ENCODE results near the gene KRT77.

The KRT77 gene

DNA sequence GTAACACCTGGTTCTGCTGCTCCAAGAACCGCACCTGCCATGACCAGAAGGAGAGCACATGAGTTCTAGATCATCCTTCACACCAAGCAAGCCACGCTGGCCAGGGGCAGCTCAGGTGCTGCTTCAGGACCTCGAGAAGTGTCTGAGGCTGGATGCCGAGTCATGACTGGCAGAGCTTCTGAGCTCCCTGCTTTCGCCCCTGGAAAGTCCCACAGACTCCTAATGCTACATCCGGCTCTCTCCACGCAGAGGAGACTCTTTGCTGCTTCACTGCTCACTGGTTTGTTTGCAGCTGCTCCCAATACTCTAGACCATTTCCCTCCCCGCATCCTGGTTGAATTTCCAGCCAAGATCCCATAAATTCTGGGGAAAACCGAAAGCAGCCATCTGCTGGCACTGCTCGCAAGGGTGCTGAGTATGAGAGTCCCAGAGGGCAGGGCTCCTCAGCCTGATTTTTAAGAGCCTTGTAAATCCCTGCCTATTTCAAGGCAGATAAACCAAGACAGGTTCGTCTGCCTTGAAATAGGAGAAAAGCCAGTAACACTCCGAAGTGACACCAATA is 52.7 kb downstream of the KRT77 start:
- DNase-seq: no peak

DNA sequence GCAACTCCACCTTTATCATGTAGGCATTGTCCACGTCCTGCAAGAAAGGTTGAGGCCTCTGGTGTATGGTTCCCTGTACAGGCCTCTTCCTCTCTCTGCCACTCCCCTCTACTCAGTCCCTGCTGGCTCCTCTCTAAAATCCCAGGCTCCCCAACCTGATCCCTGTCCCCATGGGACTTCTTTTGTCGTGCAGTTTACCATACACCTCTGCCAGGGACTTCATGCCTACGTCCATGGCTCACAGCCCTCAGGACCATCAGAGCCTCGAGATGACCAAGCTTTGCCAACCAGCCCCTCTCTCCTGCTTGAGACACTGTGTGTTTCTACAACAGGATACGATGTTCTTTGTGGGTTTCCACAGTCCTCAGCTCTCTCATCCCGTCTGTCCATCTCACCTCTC is 54.3 kb downstream of the KRT77 start:
- no peak for DNase-seq

DNA sequence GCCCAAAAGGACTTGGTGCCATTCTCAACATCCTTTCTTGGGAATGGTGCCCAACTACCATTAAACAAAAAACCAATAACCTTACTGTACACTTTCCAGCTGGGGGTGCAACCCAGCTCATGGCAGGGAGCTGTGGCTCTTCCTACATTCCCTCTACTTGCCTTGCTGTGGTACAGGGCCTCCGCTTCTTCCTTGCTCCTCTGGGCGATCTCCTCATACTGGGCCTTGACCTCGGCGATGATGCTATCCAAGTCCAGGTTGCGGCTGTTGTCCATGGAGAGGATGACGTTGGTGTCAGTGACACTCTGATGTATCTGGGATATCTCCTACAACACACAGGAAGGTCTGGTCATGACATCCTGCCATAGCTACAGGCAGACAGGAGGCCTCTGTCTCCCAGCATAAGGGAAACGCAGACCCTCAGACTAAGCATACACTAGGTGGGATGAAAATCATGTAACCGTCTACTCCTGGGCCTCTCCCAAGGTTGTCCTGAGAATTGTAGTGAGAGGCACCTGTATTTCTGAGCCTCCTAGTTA is 55.2 kb downstream of the KRT77 start:
- no peak for DNase-seq

DNA sequence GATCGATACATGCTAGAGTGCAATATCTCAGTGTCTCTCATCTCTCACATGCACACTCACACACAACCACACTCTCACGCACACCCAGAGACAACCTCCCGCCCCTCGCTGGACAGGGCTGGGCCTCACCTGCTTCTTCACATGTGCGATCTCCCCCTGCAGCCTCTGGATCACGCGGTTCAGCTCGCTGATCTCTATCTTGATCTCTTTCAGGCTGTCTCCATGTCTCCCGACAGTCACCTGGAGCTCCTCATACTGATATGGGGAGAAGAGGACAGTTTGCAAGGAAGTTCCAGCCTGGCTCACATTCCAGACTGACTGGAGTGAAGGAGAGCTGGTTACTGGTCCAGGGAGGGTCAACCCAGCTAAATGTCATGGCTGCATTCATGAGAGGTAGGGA is 55.7 kb downstream of the KRT77 start:
- no peak for DNase-seq

DNA sequence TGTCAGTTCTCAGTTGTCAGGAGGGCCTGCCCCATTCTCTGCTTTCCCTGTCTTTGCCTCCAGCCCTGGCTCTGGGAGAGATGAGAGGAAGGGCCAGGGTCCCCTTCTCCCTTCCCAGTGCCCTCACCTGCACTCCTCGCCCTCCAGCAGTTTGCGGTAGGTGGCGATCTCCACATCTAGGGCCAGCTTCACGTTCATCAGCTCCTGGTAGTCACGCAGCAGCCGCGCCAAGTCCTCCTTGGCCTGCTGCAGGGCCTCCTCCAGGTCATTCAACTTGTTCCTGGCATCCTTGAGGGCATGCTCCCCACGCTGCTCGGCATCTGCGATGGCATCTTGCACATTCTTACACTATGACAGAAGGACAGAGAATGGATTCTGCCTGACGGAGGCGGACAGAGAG is 56.7 kb downstream of the KRT77 start:
- no peak for DNase-seq

DNA sequence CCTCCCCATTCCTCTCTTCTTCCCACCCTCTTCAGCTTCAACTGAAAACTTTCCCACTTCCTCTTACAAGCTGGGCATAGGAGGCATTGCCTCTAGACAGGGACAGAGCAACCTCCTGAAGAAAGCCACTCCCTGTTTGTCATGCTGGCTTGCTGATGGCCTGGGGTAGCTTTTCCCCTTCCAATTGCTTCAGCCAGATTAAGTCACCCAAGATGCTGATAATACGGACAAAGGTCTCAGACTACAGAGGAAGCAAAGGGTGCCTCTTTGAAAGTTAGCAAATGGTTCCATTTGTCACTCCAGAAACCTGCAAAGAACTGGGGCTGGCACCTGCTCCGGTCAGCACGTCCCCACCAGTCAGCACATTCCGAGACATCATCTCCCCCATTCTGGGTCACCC is 57.3 kb downstream of the KRT77 start:
- no peak for DNase-seq

DNA sequence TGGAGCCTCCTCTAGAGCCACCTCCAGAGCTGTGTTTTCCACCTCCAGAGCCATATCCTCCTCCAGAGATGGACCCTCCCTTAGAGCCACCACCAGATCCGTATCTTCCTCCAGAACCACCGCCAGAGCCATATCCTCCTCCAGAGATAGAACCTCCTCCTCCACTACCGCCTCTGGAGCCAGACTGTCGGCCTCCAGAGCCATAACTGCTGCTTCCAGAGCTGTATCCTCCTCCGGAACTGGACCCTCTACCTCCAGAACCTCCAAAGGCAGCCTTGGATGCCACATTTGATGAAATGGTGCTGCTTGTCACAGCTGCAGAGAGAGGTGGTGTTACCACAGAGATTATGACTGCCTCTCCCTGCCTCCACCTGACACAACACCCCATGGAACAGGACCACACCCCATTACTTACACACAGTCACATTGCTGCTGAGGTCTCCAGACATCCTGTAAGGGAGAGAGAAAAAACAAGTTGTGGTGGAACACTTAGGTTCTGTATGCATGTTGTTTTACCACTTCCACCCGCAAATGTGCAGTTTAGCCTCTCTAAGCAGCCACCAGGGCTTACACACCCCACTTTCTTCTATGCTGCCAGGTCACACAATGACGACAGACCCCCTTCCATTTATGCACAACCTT is 58.1 kb downstream of the KRT77 start:
- DNase-seq: no peak

DNA sequence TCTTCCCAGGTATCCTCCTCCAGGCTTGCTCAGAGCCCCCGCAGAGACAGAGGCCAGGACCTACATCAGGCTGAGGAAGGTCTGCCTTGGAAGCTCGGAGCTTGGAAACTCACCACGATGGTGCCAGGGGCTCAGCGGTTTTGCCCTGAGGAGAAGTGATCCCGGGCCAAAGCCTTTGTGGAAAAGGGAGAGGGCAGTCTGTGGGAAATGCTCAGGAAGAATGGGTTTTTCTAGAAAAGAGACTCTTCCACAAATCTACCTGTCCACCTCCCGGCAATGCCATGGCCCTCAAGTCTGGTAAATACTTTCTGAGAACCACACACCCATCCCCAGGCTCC is 59.3 kb downstream of the KRT77 start:
- DNase-seq: no peak

DNA sequence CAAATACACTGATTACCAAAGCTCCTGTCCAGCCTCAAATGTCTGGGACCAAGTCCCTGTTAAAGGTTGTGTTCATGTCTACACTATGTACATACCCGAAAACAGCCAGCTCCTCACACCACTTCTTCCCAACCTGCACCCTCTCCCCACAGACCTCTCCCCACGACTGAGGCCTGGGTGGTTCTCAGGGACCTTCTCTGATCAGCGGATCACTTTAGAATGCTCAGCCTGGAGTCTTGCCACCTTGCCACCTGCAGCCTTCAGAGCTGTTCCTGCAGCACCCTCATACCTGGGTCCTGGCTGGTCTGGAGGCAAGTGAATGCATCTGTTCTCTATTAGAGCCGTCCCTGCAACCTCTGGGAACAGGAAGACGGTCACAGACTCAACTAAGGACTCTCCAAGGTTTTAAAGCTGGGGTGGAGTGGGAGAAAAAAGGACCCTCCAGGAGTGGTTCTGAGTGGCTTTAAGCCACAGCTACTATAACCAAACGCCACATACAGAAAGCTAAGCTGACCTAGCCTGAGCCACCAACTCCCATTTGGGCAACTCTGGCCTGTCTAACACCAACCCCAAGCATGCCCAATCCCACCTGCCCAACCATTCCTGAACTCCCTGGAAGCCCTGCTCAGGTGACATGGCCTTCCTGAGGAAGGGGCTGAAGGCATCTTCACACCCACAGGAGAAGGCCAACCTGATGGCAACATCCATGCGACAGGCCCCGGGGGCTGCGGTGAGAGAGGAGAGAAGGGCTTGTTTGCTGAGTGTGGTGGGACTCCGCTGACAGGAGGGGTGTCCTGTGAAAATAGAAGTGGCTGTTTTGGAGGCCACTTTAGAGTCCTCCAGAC is 59.9 kb downstream of the KRT77 start:
- no peak for DNase-seq

DNA sequence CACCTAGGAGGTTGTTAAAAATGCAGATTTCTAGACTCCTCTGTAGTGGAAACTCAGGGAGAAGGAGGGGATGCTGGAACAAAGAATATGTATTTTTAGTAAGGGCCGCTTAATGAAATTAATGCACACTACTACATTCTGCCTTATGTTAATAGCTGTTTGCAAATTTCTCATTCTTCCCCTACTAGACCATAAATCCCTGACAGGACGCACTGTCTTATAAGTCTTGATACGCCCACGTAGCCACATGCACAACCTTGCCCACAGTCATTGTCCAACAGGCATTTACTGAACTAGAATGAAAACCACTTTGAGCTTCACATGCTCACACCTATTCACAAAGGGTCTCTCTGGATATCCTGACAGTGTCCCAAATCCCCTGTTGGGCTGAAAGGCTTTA is 61.9 kb downstream of the KRT77 start:
- no peak for DNase-seq

All from HCEC 1CT (cell line).